NCI-H1417 (cell line): ENCODE results near the gene AEBP2.
"Not testable (repeated sequence)": the region's sequence is repeated elsewhere in the genome, so short reads cannot be mapped to it uniquely, and the experiment has no call there.

ENCODE experiments used
- DNase-seq, 3 experiments: peaks; one replicate each; lab custom pipeline; 2025; lab: John Stamatoyannopoulos, UW

Gene AEBP2, protein sequence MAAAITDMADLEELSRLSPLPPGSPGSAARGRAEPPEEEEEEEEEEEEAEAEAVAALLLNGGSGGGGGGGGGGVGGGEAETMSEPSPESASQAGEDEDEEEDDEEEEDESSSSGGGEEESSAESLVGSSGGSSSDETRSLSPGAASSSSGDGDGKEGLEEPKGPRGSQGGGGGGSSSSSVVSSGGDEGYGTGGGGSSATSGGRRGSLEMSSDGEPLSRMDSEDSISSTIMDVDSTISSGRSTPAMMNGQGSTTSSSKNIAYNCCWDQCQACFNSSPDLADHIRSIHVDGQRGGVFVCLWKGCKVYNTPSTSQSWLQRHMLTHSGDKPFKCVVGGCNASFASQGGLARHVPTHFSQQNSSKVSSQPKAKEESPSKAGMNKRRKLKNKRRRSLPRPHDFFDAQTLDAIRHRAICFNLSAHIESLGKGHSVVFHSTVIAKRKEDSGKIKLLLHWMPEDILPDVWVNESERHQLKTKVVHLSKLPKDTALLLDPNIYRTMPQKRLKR

DNA sequence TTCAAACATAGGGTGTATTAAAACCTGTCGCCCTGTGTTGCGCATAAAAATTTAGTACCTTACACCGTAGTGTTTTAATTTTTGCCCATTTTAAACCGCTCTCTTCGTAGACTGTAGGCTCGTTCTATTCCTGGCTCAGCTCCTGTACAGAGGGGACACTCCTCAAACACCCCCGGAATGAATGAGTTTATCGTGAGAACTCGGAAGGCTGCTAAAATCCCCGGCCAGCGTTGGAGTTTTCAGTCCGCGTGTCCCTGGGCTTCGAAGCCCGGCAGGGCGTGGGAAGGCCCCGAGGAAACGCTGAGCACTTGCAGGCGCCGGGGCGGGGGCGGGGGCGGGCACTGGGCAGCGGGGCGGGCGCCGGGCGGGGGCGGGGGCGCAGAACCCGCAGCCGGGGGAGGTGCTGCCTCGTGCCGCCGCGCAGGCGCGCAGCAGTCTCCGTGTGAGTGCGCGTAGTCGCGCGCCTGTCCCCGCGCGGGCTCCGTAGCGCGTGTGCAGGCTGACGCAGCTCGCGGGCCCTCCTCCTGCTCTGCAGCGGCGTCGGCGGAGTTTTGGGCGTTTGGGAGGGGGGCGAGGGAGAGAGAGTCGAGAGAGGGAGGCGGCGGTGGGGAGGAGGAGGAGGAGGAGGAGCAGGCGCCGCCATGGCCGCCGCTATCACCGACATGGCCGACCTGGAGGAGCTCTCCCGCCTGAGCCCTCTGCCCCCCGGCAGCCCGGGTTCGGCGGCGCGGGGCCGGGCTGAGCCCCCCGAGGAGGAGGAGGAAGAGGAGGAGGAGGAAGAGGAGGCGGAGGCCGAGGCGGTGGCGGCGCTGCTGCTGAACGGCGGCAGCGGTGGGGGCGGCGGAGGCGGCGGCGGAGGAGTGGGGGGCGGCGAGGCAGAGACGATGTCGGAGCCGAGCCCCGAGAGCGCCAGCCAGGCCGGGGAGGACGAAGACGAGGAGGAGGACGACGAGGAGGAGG, at the start of gene AEBP2:
TSS of gene AEBP2 (plus strand) at position 434 of the 960 bp plus-strand sequence. CDS start at position 642, 208 bp downstream.
- DNase-seq, result peak; percentile 45 to 98 (median 98)

DNA sequence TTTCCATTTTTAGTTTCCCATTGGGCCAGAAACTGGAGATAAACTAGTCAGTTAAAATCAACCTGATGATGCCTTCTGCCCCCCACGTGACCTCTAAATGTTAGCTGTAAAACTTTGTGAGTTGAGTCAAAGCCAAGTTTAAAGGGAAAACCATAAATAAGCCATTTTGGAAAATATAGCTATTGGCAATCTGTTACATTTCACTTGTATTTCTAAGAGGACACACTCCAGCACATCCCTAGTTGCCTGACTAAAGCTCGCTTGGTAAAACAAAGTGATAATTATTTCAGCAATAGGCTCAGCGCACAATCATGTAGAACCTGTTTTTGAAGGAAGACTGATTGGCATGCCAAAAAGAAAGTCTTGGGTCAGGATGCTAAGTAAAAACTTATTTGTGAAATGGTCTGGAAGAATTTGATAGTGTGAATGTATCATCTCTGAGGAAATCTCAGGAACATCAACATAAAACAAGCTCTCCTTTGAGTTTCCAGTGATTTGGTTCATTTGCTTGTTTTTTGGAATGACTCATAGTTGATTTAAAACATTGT, 49.2 kb upstream of the AEBP2 start:
- no peak for DNase-seq

DNA sequence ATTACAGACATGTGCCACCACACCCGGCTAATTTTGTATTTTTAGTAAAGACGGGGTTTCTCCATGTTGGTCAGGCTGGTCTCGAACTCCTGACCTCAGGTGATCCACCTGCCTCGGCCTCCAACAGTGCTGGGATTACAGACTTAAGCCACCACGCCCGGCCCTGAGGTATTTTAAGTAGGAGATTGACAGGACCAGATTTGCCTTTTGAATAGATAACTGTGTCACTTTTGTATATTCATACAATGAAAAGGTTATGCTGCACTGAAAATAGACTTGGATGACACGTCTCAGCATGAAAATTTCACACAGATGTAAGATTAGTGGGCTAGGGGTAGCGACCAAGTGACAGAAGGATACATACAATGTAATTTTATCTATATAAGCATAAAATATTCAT, 46.6 kb upstream of the AEBP2 start:
- not testable (repeated sequence) for DNase-seq

GRCh38 chr12:19394385-19394784, 44.9 kb upstream of the AEBP2 start:
- no peak for DNase-seq

GRCh38 chr12:19397534-19397933, 41.8 kb upstream of the AEBP2 start:
- no peak for DNase-seq

GRCh38 chr12:19398376-19399363, 40.6 kb upstream of the AEBP2 start:
- peak in 1 of 3 experiments; percentile 9 for DNase-seq

- DNase-seq, result not testable (repeated sequence)
These were observed 38.5 kb upstream of the AEBP2 start for GRCh38 chr12:19400649-19401285.

GRCh38 chr12:19402211-19402610, 37.1 kb upstream of the AEBP2 start:
- no peak for DNase-seq

DNA sequence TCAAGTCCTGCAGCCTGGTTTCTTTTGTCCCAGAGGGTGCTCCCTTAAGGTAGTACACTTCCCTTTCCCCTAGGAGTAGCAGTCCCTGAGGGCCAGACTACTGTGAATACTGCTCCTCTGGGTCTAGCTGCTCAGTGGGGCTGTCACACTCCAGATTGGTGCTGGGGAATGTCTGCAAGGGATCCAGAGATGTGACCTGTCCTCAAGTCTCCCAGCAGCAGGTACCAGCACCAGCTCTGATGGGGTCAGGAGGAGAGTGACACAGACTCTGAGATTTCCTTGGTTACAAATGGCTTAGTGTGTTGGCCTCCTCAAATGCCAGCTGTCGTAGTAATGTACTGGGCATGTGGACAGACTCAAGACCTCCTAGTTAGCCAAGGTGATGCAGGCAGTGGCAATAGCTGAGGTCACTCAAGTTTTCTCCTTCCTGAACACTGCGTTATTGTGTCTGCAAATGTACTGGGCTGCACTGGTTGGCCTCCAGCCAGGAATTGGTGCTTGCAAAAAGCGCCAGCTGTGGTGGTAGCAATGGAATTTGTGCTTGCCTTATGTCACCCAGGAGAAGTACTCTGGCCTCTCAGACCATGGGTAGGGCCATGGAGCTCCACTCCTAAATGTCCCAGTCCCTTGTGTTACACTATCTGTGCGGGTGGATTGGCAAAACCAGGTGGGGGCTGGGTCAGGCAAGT, 36.4 kb upstream of the AEBP2 start:
- DNase-seq, result no peak

DNA sequence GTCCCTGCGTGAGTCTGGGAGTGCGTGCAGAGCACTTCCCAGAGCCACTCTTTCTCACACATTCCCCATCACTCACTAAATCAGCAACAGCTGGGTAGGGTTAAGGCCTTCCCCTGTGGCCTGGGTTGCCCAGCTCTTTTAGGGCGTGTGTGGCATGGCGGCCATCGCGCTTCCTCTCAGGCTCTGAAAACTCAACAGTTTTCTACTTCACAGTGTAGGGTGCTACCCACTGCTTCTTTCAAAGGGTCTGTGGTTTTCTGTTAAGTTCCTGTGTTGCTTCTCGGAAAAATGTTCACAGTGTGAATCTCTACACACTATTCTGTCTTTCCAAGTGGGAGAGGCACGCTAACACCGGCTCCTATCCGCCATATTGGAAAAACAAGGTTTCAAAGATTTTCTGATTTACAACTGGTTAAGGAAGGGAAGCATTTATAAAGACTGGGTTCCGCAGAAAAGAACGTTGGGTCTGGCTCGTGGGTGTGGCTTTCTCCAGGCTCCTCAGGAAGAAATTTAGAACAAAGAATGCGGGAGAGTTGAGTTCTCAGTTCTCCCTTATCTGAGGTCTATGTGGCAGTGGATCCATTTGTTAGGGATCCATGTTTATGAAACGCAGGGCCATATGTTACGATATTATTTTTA, 34.9 kb upstream of the AEBP2 start:
- no peak for DNase-seq

GRCh38 chr12:19409376-19409775, 29.9 kb upstream of the AEBP2 start:
- no peak for DNase-seq

GRCh38 chr12:19410211-19410610, 29.1 kb upstream of the AEBP2 start:
- DNase-seq, result no peak

DNA sequence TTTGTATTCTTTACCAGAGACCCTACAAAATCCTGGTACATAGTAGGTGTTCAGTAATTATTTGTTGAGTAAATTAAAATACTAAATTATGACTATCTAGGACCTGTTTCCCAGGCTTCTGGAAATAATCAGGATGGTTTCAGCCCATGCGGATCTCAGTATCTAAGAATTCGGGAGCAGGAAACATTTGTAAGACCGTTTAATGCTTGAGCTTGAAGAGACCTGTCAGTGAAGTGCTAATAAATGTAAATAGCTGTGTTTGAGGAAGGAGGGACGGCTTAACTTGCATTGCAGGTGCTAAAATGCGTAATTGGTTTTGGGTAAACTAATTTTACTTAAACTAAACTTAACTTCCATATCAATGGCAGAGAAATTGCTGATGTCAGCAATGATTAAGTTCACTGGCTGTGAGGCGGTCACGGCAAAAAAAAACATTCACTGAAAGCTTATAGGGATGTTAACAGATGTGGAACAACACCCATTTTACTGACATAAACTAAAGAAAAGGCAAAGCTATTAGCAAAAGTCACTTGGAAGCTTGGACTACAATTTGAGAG, 28.6 kb upstream of the AEBP2 start:
- DNase-seq, result peak in 1 of 3 experiments; percentile 36

- no peak for DNase-seq
These were observed 27.8 kb upstream of the AEBP2 start for GRCh38 chr12:19411234-19412204.

- DNase-seq, result no peak
These were observed 26.4 kb upstream of the AEBP2 start for GRCh38 chr12:19412844-19413243.

DNA sequence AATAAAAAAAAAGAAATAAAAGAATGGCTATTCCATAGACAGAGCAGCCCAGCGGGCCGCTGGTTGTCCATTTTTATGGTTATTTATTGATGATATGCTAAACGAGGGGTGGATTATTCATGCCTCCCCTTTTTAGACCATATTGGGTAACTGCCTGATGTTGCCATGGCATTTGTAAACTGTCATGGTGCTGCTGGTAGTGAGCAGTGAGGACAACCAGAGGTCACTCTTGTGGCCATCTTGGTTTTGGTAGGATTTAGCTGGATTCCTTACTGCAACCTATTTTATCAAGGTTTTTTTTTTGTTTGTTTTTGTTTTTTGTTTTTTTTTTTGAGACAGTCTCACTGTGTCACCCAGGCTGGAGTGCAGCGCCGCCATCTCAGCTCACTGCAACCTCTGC, 25.7 kb upstream of the AEBP2 start:
- DNase-seq, result not testable (repeated sequence)

- DNase-seq, result no peak
These were observed 23.7 kb upstream of the AEBP2 start for GRCh38 chr12:19415563-19415962.

DNA sequence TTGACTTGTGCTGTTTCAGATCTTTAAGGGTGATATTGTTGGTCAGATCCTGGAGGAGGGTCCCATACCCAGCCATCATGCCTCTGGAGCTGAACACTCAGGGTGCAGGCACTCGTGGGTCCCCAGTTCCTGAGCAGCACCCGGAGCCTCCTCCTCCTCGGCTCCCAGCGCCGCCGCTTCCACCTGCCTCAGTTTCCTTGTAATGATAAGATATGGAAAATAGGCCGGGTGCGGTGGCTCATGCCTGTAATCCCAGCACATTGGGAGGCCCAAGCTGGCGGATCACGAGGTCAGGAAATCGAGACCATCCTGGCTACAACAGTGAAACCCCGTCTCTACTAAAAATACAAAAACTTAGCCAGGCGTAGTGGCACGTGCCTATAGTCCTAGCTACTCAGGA, 20.2 kb upstream of the AEBP2 start:
- no peak for DNase-seq
